WTC11 (cell line): Measurements from ENCODE around the gene NEK3. TPM values are rescaled to one million over a fixed set of nuclear protein-coding genes. Genes with fewer than 3 reads are reported as not detected.
A peak's percentile ranks its signal among the peaks of the same experiment; 100 is the strongest.

Source experiments
- ATAC-seq: fragments of 200-7000 bp; cut with Tn5 transposase; 2 replicates; pipeline ENCODE4 v1.10.0; 2021; ENCODE audit warnings: mild to moderate bottlenecking, moderate library complexity
- CTCF ChIA-PET: fragments of 300-600 bp; sonication (Branson Sonifier 250); formaldehyde crosslinking; loops from one replicate; lab custom pipeline; 2021; ENCODE audit warnings: antibody characterized with exemption; lab: Charles Lee
- POLR2A ChIA-PET: fragments of 350-600 bp; sonication (Branson Sonifier 250); formaldehyde crosslinking; loops from one replicate; lab custom pipeline; 2021; ENCODE audit warnings: antibody characterized with exemption; lab: Charles Lee
- DNase-seq: peaks from one replicate; pipeline ENCODE4 v3.0.0; 2021; ENCODE audit warnings: low spot score
- H3K27ac Mint-ChIP-seq: 2 replicates; pipeline ENCODE4 v1.8.0; 2021; ENCODE audit warnings: mixed read lengths
- H3K27me3 Mint-ChIP-seq: 2 replicates; pipeline ENCODE4 v1.8.0; 2021; ENCODE audit warnings: low read depth, mild to moderate bottlenecking, moderate library complexity, mixed read lengths
- H3K36me3 Mint-ChIP-seq: 2 replicates; pipeline ENCODE4 v1.8.0; 2021; ENCODE audit warnings: mixed read lengths
- H3K4me1 Mint-ChIP-seq: 2 replicates; pipeline ENCODE4 v1.8.0; 2022; ENCODE audit warnings: mixed read lengths
- H3K4me3 Mint-ChIP-seq: 2 replicates; pipeline ENCODE4 v1.8.0; 2021; ENCODE audit warnings: mild to moderate bottlenecking, moderate library complexity, mixed read lengths
- H3K9me3 Mint-ChIP-seq: 2 replicates; pipeline ENCODE4 v1.8.0; 2021; ENCODE audit warnings: mixed read lengths
- AR ChIP-seq: fragments of 250-450 bp; sonication (Bioruptor Pico); IDR thresholded peaks from 2 replicates; pipeline ENCODE4 v1.9.0; 2021; ENCODE audit warnings: mild to moderate bottlenecking
- ATF6 ChIP-seq: sonication (generic); formaldehyde crosslinking; IDR thresholded peaks from 2 replicates; pipeline ENCODE4 v1.8.1; 2023; ENCODE audit warnings: mild to moderate bottlenecking, missing genetic modification reagents
- CDX4 ChIP-seq: fragments of 250-450 bp; sonication (Bioruptor Pico); IDR thresholded peaks from 2 replicates; pipeline ENCODE4 v1.9.0; 2021; ENCODE audit warnings: moderate library complexity, mild to moderate bottlenecking, inconsistent platforms, borderline replicate concordance
- ELF4 ChIP-seq: sonication (generic); formaldehyde crosslinking; IDR thresholded peaks from 2 replicates; pipeline ENCODE4 v1.8.1; 2022; ENCODE audit warnings: low read depth, mild to moderate bottlenecking, moderate library complexity, missing genetic modification reagents
- ETV6 ChIP-seq: sonication (generic); formaldehyde crosslinking; IDR thresholded peaks from 2 replicates; pipeline ENCODE4 v1.8.1; 2022; ENCODE audit warnings: mild to moderate bottlenecking, missing genetic modification reagents
- FOXP1 ChIP-seq: sonication (generic); formaldehyde crosslinking; IDR thresholded peaks from 2 replicates; pipeline ENCODE4 v1.8.0; 2022; ENCODE audit warnings: missing genetic modification reagents, mild to moderate bottlenecking, moderate library complexity, borderline replicate concordance
- IRF1 ChIP-seq: sonication (generic); formaldehyde crosslinking; IDR thresholded peaks from 2 replicates; pipeline ENCODE4 v1.8.0; 2023; ENCODE audit warnings: missing genetic modification reagents
- JUN ChIP-seq: sonication (generic); formaldehyde crosslinking; IDR thresholded peaks from 2 replicates; pipeline ENCODE4 v1.8.0; 2023; ENCODE audit warnings: mild to moderate bottlenecking, missing genetic modification reagents
- MLX ChIP-seq: sonication (generic); formaldehyde crosslinking; IDR thresholded peaks from 2 replicates; pipeline ENCODE4 v1.8.1; 2023; ENCODE audit warnings: mild to moderate bottlenecking, missing genetic modification reagents, moderate library complexity
- NR3C1 ChIP-seq: sonication (generic); formaldehyde crosslinking; conservative IDR thresholded peaks from 2 replicates; pipeline ENCODE4 v1.8.1; 2023; ENCODE audit warnings: low read depth, mild to moderate bottlenecking, missing genetic modification reagents
- OVOL2 ChIP-seq: fragments of 250-450 bp; sonication (Bioruptor Pico); IDR thresholded peaks from 2 replicates; pipeline ENCODE4 v1.9.0; 2021; ENCODE audit warnings: mild to moderate bottlenecking, borderline replicate concordance
- PREB ChIP-seq: sonication (generic); formaldehyde crosslinking; IDR thresholded peaks from 2 replicates; pipeline ENCODE4 v1.8.1; 2022; ENCODE audit warnings: mild to moderate bottlenecking, missing genetic modification reagents, moderate library complexity, borderline replicate concordance
- SMAD3 ChIP-seq: sonication (generic); formaldehyde crosslinking; IDR thresholded peaks from 2 replicates; pipeline ENCODE4 v1.8.0; 2022; ENCODE audit warnings: missing genetic modification reagents, mild to moderate bottlenecking, borderline replicate concordance
- SP1 ChIP-seq: sonication (generic); formaldehyde crosslinking; conservative IDR thresholded peaks from 2 replicates; pipeline ENCODE4 v1.8.1; 2022; ENCODE audit warnings: missing genetic modification reagents
- STAT6 ChIP-seq: sonication (generic); formaldehyde crosslinking; conservative IDR thresholded peaks from 2 replicates; pipeline ENCODE4 v1.8.1; 2023; ENCODE audit warnings: mild to moderate bottlenecking, low read depth, missing genetic modification reagents, moderate library complexity
- TP53 ChIP-seq: sonication (generic); formaldehyde crosslinking; IDR thresholded peaks from 2 replicates; pipeline ENCODE4 v1.8.1; 2023; ENCODE audit warnings: mild to moderate bottlenecking, missing genetic modification reagents
- ZNF121 ChIP-seq: sonication (generic); formaldehyde crosslinking; IDR thresholded peaks from 2 replicates; pipeline ENCODE4 v1.8.0; 2023; ENCODE audit warnings: missing genetic modification reagents
- ZNF263 ChIP-seq: sonication (generic); formaldehyde crosslinking; IDR thresholded peaks from 2 replicates; pipeline ENCODE4 v1.8.1; 2022; ENCODE audit warnings: low read depth, mild to moderate bottlenecking, moderate library complexity, missing genetic modification reagents
- ZNF512 ChIP-seq: sonication (generic); formaldehyde crosslinking; IDR thresholded peaks from 2 replicates; pipeline ENCODE4 v1.8.1; 2022; ENCODE audit warnings: missing genetic modification reagents, borderline replicate concordance
- total RNA-seq: library from RNA; stranded (reverse); gene quantifications from 3 replicates; pipeline ENCODE4 v1.2.3, GENCODE V29; 2021

NEK3 gene
- total RNA-seq, 1 experiment from 2014 or later: 33.3 TPM

- Mint-ChIP-seq H3K27ac (no peak overlapping the region), H3K36me3 (peaks cover 4% of the 10 kb centered on the region), H3K27me3 (peaks cover 14% of the 10 kb centered on the region), H3K4me1 (peaks cover 44% of the 10 kb centered on the region), H3K9me3 (peaks cover 4% of the 10 kb centered on the region), H3K4me3 (peak overlapping the region; percentile 80)
- ATAC-seq (no peak), DNase-seq (no peak)
- CTCF ChIA-PET: interaction anchor here (0.9 to 1.7 kb wide), 4 partner anchors 35 to 291 kb away, joined by 3 to 4 read pairs (median 4); no protein-coding TSS in a partner anchor
- TF ChIP-seq ZNF121 (CRISPR knock-in tag) (peak; percentile 57; the same call in 1 of the 2 replicates), SP1 (CRISPR knock-in tag) (no peak)
- POLR2A ChIA-PET: no interaction called here
Measured at GRCh38 chr13:52160053-52160452, 656 bp upstream of the NEK3 start.

GRCh38 chr13:52158629-52159158 is 703 bp downstream of the NEK3 start:
- peak overlapping the region; percentile 80 for H3K4me3 Mint-ChIP-seq
- H3K27ac Mint-ChIP-seq: no peak overlapping the region
- H3K27me3 Mint-ChIP-seq: peaks cover 14% of the 10 kb centered on the region
- peaks cover 4% of the 10 kb centered on the region for H3K9me3 Mint-ChIP-seq
- CTCF ChIA-PET: interaction anchor here (1.7 kb wide), 1 partner anchor 36 kb away, joined by 4 read pairs; no protein-coding TSS in a partner anchor
- ATAC-seq (no peak), DNase-seq (no peak)
- POLR2A ChIA-PET: no interaction called here
- H3K36me3 Mint-ChIP-seq: peaks cover 4% of the 10 kb centered on the region
- TF ChIP-seq PREB: no peak
- no peak for TF ChIP-seq CDX4 (CRISPR knock-in tag)
- TF ChIP-seq ZNF512: no peak
- no peak for TF ChIP-seq OVOL2 (CRISPR knock-in tag)
- TF ChIP-seq NR3C1 (CRISPR knock-in tag): no peak
- TF ChIP-seq STAT6: no peak
- no peak for TF ChIP-seq ZNF121 (CRISPR knock-in tag)
- TF ChIP-seq ELF4 (CRISPR knock-in tag): no peak
- TF ChIP-seq FOXP1 (CRISPR knock-in tag): no peak
- TF ChIP-seq JUN (CRISPR knock-in tag): no peak
- TF ChIP-seq ATF6: no peak
- no peak for TF ChIP-seq SMAD3 (CRISPR knock-in tag)
- TF ChIP-seq TP53 (CRISPR knock-in tag): no peak
- no peak for TF ChIP-seq MLX (CRISPR knock-in tag)
- TF ChIP-seq IRF1 (CRISPR knock-in tag): no peak
- TF ChIP-seq ETV6 (CRISPR knock-in tag): no peak
- no peak for TF ChIP-seq AR (CRISPR knock-in tag)
- TF ChIP-seq ZNF263 (CRISPR knock-in tag): no peak
- peaks cover 44% of the 10 kb centered on the region for H3K4me1 Mint-ChIP-seq
